ENCODE results near the gene ATOX1. TPM values are rescaled to one million over a fixed set of nuclear protein-coding genes. Genes with fewer than 3 reads are reported as not detected.

ATOX1 gene
- total RNA-seq, 4 donors from 2014 or later, result 59.5 to 125 (median 109) TPM

DNA sequence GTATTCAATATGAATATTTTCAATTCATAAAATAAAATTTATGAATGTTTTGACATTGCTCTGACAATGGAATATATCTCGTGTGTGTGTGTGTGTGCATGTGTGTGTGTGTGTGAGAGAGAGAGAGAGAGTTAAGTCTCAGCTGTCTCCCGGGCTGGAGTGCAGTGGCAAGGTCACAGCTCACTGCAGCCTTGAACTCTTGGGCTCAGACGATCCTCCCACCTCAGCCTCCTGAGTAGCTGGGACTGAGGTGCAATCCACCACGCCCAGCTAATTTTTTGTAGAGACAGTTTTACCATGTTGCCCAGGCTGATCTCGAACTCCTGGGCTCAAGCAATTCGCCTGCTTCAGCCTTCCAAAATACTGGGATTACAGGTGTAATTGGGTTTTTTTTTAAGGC is 29.4 kb upstream of the ATOX1 start:
- TF ChIP-seq CTCF (IDR thresholded peaks at IDR 0.05; ENCODE audit: low read depth), result no peak

DNA sequence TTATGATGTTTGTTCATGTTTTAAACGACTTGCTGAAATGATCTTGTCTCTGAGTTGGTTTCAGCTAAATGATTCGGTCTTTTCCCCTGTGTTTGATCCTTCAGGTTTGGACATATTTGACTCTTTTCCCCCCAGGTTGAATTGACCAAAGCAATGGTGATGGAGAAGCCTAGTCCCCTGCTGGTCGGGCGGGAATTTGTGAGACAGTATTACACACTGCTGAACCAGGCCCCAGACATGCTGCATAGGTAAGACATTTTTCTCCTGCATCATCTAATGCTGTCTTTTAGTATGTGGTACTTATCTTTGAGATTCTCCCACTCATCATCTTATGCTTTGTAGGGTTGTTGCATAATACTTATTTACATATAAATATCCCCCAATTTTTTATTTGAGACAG is 28.0 kb upstream of the ATOX1 start:
- no peak for TF ChIP-seq CTCF (IDR thresholded peaks at IDR 0.05; ENCODE audit: low read depth)

DNA sequence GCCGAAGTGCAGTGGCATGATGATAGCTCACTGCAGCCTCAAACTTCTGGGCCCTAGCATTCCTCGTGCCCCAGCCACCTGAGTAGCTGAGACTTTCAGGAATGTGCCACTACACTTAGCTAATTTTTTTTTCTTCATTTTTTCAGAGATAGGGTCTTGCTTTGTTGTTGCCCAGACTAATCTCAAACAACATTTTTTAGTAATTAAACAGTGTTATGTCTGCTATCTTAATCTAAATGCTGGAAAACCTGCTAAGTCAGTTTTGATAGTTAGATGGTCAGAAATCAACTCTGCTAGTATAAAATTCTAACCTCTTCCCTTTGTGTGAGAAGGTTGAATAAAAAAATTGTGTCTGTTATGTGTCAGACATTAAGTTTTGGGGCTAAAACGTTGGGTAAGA is 25.7 kb upstream of the ATOX1 start:
- TF ChIP-seq CTCF (IDR thresholded peaks at IDR 0.05; ENCODE audit: low read depth), result no peak

- TF ChIP-seq CTCF (IDR thresholded peaks at IDR 0.05; ENCODE audit: low read depth), result no peak
Observed at GRCh38 chr5:151781201-151781600, 22.8 kb upstream of the ATOX1 start.

DNA sequence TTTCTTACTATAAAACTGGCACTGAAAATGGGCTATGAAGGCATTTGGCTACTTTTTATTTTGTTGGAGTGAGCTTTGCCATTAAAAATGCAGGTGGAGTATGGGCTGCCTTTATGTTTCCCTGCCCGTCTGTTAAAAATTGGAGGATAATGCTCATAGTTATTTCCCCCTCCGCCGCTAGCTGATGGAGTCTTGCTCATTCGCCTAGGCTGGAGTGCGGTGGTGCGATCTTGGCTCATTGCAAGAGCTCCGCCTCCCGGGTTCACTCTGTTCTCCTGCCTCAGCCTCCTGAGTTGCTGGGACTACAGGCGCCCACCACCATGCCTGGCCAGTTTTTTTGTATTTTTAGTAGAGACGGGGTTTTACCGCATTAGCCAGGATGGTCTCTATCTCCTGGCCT is 21.9 kb upstream of the ATOX1 start:
- TF ChIP-seq CTCF (IDR thresholded peaks at IDR 0.05; ENCODE audit: low read depth), result no peak

GRCh38 chr5:151779531-151780125 is 21.2 kb upstream of the ATOX1 start:
- TF ChIP-seq CTCF (IDR thresholded peaks at IDR 0.05; ENCODE audit: low read depth), result no peak

DNA sequence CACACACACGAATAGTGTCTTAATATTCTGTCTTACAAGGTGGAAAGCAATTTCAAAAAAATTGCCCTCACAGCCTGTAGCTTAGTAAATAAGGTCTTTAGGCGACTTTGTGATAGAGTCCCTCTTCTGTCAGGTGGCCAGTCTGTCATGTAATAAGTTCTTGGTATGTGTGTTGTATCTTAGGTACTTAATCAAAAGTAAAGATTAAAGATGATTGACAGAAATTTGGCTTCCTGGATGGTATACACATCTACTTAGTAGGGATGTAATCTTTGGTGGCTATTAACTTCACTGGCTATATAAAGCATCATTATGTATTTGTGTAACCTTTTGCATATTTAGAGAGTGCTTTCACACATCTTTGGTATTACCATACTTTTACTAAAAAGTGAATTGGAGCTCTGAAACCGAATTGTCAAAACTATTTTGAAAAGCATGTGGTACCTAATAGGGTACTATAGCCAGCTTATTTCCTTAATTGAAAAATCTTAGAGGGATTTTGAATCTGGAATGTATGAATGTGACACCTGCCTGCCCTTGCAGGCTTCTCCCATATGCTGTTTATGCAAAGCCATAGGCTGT is 16.7 kb upstream of the ATOX1 start:
- TF ChIP-seq CTCF (IDR thresholded peaks at IDR 0.05; ENCODE audit: low read depth), result no peak
